ELR (cell line): ENCODE results near the gene CCDC171.
A peak's percentile ranks its signal among the peaks of the same experiment; 100 is the strongest.
"Not testable (repeated sequence)": the region's sequence is repeated elsewhere in the genome, so short reads cannot be mapped to it uniquely, and the experiment has no call there.

ENCODE experiments used
- DNase-seq: peaks from one replicate; pipeline ENCODE4 v3.0.0-alpha.2; 2015; ENCODE audit warnings: low read depth

Gene CCDC171

DNA sequence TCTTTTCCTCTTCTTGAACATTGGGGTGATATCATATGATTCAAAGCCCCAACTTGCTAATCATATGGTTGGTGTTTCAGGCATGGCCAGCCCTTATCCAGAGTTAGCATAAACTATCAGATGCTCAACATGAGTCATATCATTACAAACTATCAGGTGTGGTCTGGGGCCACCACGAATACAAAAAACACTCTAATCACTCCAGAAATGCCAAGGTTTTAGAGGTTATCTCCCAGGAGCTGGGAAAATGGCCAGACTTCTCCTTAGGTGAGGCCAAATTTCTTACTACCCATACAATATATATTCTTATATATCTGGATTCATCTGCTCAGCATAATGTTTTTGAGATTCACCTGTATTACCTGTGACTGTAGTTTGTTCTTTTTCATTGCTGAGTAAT lies 210.5 kb downstream of the CCDC171 start:
- no peak for DNase-seq

DNA sequence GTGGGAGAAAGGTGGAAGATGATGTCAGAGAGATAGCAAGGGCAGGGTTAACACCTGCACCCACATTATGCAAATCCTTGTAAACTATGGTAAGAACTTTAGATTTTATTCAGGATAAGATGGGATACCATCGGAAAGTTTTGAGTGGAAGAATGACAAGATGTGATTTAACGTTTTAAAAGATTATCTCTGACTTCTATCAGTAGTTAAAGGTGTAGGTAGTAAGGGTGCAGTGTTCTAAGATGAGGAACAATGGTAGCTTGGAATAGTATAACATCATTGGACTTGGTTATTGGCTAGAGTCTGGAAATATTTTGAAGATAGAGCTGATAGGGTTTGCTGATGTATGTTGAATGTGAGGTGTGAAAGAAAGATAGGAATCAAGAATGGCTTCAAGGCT lies 211.3 kb downstream of the CCDC171 start:
- no peak for DNase-seq

DNA sequence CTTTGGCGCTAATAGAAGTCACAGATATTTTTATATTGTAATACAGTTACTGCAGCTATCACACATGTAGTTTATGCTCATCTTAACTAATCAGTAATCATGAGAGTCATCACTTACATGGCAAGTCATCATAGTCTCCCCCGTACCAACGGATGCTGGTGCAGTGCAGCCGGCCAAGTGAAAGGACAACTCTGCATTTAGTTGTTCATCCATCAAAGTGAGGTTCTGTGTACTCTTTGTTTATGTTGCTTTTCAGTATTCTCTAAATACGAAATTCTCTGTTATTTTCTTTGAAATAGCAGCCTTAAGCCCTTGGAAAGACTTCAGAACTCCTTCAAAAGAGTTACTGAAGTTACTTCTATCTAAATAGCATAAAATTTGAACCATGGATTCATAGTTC lies 216.7 kb downstream of the CCDC171 start:
- DNase-seq = no peak

DNA sequence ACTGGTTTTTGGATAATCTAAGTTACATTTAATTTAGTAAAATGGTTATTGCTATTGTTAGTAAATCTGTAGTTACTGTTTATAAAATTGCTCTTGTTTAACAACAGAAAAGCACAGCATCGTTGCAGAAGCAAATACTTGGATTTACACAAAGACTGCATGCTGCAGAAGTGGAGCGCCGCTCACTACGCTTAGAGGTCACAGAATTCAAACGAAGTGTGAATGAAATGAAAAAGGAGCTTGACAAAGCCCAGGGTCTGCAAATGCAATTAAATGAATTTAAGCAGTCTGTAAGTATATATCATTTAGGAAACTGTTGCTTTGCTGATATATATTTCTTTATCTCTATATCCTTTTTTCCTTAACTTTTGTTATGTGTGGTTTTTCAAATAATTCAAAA lies 226.0 kb downstream of the CCDC171 start:
- DNase-seq = no peak

DNA sequence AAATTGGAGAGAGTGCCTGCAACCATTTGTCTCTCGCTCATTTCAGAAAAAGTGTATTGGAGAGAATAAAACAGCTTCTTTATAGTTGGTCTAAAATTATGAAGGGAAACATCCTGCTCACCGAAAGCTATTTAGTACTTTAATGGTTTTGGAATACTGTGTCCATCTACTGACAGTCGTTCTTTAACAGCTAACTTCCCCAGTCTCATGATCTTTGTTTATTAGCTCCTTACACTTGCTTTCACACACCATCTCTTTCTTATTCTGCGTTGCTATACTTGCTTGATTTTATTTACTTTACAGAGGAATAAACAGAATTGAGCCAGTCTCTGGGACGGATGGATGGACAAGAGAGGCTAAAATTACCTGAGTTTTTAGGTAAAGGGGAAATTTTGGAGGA lies 229.3 kb downstream of the CCDC171 start:
- DNase-seq = no peak

DNA sequence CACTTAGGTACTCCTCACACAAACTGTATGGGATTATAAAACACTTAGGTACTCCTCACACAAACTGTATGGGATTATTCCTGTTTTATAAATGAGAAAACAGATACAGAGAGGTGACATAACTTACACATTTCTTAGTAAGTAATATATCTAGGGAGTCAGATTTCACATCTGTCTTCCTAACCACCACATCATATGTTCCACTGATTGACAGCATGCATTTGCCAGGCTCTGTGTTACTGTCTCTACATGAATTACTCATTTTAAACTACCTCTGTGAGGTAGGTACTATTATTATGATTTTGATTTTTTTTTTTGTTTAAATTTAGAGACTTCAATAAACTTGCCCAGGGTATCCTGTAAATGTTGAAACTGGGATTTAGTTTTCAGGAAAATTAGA lies 232.7 kb downstream of the CCDC171 start:
- no peak for DNase-seq

DNA sequence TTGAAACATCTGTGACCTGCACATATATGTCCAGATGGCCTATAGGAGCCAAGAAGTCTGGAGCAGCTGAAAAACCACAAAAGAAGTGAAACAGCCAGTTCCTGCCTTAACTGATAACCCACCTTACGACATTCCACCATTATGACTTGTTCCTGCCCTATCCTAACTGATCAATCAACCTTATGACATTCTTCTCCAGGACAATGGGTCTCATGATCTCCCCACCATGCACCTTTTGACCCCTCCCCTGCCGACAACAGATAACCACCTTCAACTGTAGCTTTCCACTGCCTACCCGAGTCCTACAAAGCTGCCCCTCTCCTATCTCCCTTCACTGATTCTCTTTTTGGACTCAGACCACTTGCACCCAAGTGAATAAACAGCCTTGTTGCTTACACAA lies 233.8 kb downstream of the CCDC171 start:
- no peak for DNase-seq

DNA sequence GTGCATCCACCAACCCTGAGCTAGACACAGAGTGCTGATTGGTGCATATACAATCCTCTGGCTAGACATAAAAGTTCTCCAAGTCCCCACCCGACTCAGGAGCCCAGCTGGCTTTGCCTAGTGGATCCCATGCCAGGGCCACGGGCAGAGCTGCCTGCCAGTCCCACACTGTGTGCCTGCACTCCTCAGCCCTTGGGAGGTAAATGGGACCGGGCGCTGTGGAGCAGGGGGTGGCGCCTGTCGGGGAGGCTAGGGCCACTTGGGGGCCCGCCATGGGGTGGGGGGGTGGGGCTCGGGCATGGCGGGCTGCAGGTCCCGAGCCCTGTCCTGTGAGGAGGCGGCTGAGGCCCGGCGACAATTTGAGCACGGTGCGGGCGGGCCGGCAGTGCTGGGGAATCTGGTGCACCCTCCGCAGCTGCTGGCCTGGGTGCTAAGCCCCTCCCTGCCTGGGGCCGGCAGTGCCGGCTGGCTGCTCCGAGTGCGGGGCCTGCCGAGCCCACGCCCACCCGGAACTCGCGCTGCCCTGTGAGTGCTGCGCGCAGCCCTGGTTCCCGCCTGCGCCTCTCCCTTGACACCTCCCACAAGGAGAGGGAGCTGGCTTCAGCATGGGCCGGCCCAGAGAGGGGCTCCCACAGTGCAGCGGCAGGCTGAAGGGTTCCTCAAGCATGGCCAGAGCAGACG lies 257.5 kb downstream of the CCDC171 start:
- DNase-seq = not testable (repeated sequence)

DNA sequence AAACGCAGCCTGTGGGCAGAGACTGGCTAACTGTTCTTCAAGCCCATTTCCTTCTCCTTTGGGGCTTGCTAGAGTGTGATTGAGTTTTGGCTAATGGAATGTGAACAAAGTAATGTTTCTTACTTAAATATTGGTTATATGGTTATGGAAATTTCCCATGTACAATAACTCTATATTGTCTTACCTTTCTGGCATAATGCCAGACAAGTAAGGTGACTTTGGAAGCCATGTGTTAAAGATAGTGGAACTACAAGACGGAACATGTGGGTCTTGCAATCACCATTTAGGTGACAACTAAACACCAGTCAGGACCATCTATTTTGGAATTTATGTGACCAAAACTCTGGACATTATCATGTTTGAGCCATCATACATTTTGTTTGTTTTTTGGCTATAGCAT lies 260.2 kb downstream of the CCDC171 start:
- no peak for DNase-seq

DNA sequence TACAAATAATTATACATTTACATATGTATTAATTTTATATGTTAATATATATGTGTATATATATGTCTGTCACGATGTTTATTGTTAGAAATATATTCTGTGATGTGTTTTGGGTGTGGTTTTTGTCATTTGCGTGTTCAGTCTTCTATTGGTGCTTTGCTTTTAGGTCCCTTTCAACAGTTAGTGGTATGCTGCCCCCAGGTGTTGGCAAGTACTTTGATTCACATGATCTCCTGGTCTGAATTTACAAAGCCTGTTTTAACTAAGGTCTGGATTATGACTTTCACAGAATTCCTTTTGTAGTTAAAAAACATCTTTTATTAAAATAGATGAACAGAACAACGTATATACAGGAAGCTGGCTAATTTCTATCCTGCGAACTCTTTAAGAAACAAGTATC lies 271.5 kb downstream of the CCDC171 start:
- DNase-seq = peak; percentile 64

DNA sequence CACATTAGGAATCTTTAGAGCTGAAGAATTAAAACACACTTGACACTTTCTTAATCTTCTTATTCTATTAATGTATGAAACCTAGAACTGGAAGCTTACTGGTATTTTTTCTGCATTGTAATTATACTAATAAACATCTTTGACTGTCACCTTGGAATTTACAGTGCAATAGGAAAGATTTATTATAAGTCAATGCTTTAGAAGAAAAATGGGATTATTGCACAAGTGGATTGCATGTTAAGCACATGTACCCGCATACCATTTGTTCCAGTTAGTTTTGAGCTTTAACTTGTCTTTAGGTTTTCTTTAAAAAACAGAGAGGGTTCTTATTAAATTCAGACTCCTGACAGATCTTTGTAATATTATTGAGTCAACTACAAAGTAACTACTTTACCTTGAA lies 278.5 kb downstream of the CCDC171 start:
- no peak for DNase-seq

DNA sequence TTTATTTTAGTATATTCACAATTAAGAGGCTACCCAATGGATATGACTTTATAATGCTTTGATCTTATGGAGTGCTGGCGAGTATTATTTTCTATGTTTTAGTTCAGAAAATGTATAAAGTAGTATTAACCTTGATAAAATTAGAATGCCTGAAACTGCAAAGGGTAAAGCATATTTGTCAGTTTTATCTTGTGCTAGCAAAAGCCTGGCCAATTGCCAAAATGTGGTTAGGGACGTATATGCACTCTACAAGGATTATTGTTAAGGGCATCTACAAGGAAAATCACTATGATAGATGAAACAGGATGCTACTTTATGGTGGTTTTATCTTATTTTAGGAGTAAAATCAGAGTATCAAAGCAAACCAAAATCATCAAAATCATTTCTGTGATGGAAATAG lies 281.7 kb downstream of the CCDC171 start:
- DNase-seq = peak; percentile 14

DNA sequence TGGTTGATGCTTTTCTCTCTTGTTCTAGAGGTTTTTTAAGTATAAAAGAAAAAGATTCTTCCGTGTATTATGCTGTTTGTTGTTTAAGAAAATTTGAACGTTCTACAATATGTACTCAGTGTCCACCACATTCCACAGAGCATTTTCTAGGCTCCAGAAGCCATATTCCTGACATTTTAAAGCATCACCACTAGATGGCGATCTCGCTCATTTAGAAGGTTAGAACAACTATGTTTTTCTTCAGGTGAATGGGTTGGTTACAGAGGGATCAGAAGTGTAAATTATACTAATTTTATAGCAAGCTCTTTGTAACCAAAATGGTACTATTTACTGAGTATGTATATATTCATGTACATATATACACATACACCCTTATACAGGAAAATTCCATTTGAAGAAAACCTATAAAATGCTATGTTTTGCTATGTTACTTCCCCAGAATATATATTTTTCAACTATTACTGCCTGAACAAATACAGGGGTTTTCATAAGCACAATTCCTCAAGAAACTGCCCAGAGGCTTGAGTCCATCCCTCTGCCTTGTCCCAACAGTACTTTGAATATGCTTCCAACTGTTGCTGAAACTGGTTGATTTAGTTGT lies 284.3 kb downstream of the CCDC171 start:
- peak; percentile 76 for DNase-seq

DNA sequence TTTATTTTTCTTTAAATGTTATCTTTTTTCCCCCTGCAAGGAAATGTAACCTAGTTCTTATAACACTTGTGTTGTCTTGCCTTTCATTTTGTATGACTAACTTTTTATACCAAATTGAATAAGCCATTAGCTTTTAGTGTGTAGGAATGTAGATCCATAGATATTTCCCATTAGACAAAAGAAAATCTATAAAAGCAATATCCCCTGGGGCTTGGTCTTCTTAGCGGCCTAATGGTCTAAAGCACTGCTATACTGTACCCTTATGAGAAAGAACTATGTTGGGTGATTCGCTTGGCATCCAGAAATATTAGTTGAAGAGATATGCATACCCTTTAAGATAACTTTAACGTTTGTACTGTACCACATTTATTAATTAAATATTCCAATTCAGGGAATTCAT lies 289.2 kb downstream of the CCDC171 start:
- DNase-seq = no peak

DNA sequence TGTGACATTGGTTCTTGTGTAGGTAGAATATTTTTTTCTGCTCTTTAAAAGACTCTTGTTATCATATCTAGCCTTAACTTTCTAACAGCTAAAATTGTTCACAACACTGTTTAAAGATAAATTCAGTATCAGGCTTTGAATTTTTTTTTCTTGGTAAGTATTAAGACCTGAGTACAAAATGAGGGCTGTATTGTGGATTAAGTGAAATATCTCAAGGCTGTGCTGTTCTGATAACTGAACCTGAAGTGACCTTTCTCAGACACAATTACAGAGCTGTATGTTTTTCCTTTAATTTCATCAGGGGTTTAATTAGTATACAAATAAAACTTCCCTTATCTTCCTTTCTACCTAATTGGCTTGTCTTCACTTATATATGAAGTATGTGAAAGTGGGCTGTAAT lies 290.5 kb downstream of the CCDC171 start:
- DNase-seq = no peak

DNA sequence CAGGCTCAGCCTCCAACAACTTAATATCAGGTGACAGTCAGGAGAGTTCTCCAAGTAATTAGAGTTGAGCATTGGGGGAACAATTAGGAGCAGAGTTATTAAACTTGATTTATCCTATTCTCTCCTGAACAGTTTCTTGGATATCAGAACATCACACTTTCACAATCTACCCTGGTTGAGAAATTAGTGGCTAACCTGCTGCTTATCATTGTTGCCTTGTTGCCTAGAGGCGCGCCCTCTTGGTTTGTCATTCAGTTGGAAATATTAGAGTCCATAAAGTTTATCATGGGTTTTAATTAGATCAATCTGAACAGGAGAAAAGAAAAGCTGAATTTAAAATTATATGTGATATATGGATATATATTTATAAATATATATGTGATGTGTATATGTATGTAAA lies 291.1 kb downstream of the CCDC171 start:
- no peak for DNase-seq

DNA sequence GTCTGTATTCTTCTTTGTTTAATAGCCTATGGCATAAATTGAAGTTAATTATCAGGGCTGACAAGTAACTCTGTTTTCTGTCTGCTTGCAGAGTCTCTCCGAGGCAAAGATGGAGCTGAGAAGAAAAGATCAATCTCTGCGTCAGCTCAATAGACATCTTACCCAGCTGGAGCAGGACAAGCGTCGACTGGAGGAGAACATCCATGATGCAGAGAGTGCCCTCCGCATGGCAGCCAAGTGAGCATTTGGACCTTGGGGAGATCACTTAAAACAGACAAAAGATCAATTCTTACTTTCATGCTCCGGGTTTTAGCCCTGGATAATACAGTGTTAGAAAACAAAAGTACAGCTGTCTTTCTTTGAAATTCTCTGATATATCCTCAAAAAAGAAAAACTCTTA lies 293.8 kb downstream of the CCDC171 start:
- no peak for DNase-seq

DNA sequence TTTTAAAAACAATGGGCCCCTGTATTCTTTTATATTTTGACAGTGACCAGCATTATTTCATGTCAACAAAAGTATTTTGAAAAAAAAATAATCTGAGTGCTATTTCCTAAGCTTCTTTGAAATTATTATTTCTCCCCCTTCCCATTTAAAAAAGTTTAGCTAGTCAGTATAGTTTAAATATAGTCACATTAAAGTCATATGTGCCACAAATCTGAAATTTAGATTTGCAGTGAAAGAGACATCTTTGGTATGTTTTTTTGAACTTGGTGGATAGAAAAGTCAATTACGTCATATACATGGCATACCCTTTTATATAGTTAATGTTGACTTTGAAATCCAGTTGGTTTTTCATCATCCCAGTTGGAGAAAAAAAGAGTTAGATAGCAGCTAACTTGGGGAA lies 297.0 kb downstream of the CCDC171 start:
- no peak for DNase-seq

DNA sequence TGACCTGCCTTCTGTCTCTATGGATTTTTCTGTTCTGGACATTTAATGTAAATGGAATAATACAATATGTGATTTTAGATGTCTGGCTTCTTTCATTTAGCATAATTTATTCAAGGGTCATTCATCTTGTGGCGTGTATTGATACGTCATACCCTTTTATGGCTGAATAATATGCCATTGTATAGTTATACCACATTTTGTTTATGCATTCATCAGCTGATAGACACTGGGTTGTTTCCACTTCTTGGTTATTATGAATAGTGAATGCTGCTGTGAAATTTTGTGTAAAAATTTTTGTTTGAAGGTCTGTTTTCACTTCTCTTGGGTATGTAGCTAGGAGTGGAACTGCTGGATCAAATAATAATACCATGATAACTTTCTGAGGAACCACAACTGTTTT lies 298.9 kb downstream of the CCDC171 start:
- no peak for DNase-seq

DNA sequence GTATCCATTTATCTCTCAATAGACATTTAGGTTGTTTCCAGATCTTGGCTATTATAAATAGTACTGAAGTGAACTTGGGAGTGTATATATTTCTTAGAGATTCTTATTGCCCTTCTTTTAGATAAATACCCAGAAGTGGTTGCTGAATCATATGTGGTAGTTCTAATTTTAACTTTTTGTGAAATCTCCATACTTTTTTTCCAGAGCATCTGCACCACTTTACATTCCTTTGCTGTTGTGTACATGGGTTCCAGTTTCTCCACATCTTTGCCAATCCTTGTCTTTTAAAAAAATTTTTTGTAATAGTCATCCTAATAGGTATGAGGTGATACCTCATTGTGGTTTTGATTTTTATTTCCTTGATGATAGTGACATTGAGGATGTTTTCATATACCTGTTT lies 303.7 kb downstream of the CCDC171 start:
- no peak for DNase-seq

DNA sequence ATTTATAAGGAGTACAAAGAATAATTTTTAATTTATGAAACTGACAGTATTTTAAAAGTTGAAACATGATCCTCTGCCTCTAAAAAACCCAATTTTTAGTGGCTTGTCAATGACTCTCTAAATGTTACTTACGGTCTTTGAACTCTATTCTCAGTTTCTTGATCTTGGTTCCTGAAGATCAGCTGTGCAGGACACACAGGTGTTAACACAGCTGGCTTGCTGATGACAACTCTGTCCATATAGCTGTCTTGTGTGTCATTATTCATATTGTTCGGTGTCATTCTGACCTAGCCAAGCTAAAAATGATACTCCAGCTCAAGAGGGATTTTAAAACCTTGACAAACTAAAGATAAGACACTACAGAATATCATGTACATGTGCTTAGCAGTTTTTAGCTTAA lies 314.5 kb downstream of the CCDC171 start:
- DNase-seq = no peak

DNA sequence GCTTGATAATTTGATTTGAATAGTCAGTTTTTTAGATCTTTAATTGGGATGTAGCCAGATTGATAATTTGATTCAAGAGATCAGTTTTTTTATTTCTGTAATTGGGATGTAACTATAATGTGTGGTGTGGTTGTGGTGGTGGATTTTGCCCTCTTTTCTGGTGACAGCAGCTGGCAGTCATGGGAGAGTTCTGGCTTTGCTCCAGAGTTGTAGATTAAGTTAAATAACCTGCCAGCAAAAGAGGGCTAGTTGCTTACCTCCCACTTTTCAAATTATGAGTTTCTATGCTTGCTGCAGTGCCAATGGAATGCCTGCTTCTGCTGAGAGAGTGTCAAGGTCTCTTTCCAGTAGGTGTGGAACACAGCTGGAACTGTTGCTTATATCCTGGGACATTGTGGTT lies 315.1 kb downstream of the CCDC171 start:
- DNase-seq = no peak

DNA sequence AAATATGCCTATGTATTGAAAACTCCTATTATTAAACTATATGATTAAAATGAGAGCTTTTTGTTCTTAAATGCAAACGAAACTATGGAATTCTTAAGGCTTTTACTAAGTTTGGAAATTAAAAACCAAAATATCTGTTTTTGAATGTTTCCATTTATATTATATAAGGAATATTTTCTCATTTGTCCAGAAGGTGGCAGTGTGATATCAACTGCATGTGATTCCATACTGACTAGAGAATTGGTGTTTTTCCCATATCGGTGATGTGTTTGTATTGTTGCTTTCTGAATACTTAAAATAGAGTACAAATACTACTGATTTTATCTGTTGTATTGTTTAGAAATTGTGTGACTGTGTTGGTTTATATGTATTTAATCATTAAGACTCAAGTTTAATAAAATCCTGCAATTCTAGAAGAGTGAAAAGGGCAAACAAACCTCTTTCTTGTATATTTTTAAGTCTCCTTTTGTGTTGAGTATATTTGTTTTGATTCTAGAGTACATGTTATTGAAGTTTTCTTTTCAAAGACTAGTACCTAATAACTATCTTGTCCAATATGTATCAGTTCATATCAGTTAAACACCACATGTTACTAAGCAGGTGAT lies 320.8 kb downstream of the CCDC171 start:
- peak; percentile 79 for DNase-seq

DNA sequence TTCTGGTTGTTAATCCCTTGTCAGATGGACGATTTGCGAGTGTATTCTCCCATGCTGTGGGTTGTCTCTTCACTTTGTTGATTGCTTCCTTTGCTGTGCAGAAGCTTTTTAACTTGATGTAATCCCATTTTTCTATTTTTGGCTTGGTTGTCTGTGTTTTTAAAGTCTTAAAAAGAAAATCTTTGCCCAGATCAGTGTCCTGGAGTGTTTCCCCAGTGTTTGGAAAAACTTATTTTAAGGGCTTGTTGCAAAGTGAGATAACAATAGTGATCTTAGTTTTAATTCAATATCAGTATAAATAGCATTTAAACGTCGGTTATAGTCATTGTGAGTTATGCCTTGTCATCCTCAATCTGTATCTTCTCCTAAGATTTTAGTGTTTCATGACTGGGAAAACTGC lies 329.5 kb downstream of the CCDC171 start:
- no peak for DNase-seq
